HepG2 (cell line): Measurements from ENCODE around the gene SEMA3C. TPM values are rescaled to one million over a fixed set of nuclear protein-coding genes. Genes with fewer than 3 reads are reported as not detected.

Experiments used
- ARHGAP35 ChIP-seq: sonication (generic); formaldehyde crosslinking; IDR thresholded peaks from 2 replicates; pipeline ENCODE4 v1.9.0; 2022; ENCODE audit warnings: mild to moderate bottlenecking, inconsistent platforms, moderate library complexity, missing genetic modification reagents, borderline replicate concordance
- CC2D1A ChIP-seq: sonication (generic); formaldehyde crosslinking; IDR thresholded peaks from 2 replicates; pipeline ENCODE4 v1.8.1; 2023; ENCODE audit warnings: mild to moderate bottlenecking, missing genetic modification reagents
- KLF12 ChIP-seq: sonication (generic); formaldehyde crosslinking; IDR thresholded peaks from 2 replicates; pipeline ENCODE4 v1.4.0; 2020; ENCODE audit warnings: missing genetic modification reagents, borderline replicate concordance
- POLR2A ChIP-seq, 2 experiments: IDR thresholded peaks; 2 replicates each; pipeline ENCODE4 v1.6.1; 2011; ENCODE audit warnings: low read depth in 2 of 2, low read length in 2 of 2, mild to moderate bottlenecking in 1 of 2, moderate library complexity in 1 of 2; ENCODE audit not compliant: insufficient read depth in 1 of 2
- SMAD9 ChIP-seq: sonication (generic); formaldehyde crosslinking; IDR thresholded peaks from 2 replicates; pipeline ENCODE4 v1.5.1; 2020; ENCODE audit warnings: mild to moderate bottlenecking, missing genetic modification reagents
- SMC3 ChIP-seq: IDR thresholded peaks from 2 replicates; pipeline ENCODE4 v1.6.1; 2011; ENCODE audit warnings: low read length, improper control_type of control experiment
- STAT5B ChIP-seq: sonication (generic); formaldehyde crosslinking; IDR thresholded peaks from 2 replicates; pipeline ENCODE4 v1.4.0; 2020; ENCODE audit warnings: missing genetic modification reagents
- TCF7 ChIP-seq: sonication (generic); IDR thresholded peaks from 2 replicates; pipeline ENCODE4 v1.6.1; 2016; ENCODE audit warnings: antibody characterized with exemption, low read depth
- ZFP36L2 ChIP-seq: sonication (generic); formaldehyde crosslinking; IDR thresholded peaks from 2 replicates; pipeline ENCODE4 v1.4.0; 2020; ENCODE audit warnings: missing genetic modification reagents
- ZNF619 ChIP-seq: sonication (generic); formaldehyde crosslinking; IDR thresholded peaks from 2 replicates; pipeline ENCODE4 v1.4.0; 2020; ENCODE audit warnings: mild to moderate bottlenecking, missing genetic modification reagents
- ZNF879 ChIP-seq: sonication (generic); formaldehyde crosslinking; IDR thresholded peaks from 2 replicates; pipeline ENCODE4 v1.8.1; 2023; ENCODE audit warnings: missing genetic modification reagents
- polyA plus RNA-seq, 8 experiments: library from polyadenylated mRNA; depleted of rRNA in 3 of 8; stranded (reverse) in 7 of 8; unstranded in 1 of 8; fragments of >200 nt; fragmentation: Illumina TruSeq in 4 of 8; extraction: Trizol in 4 of 8; gene quantifications; 2 replicates each; pipeline versions ENCODE4 v1.2.1 to v1.2.3, GENCODE V29; 2011 to 2016; ENCODE audit warnings: low read depth in 4 of 8, missing spikeins in 1 of 8, mixed read lengths in 1 of 8; ENCODE audit not compliant: insufficient read depth in 1 of 8
- total RNA-seq, 5 experiments: library from RNA; depleted of rRNA; stranded (reverse); fragments of >200 nt; fragmentation: Illumina TruSeq; extraction: Trizol; gene quantifications; 2 replicates each; pipeline ENCODE4 v1.2.3, GENCODE V29; 2016; ENCODE audit warnings: low read depth in 1 of 5
- TF ChIP-seq, protein P1 (sequence below): sonication (generic); formaldehyde crosslinking; IDR thresholded peaks from 2 replicates; pipeline ENCODE4 v1.4.0; 2020; ENCODE audit warnings: mild to moderate bottlenecking, missing genetic modification reagents, borderline replicate concordance

SEMA3C gene
- total and polyA plus RNA-seq, 2 of the 13 experiments (the other 11 are each of a cell fraction or from before 2014, with no cell fraction given), result 0.05 to 0.13 TPM

DNA sequence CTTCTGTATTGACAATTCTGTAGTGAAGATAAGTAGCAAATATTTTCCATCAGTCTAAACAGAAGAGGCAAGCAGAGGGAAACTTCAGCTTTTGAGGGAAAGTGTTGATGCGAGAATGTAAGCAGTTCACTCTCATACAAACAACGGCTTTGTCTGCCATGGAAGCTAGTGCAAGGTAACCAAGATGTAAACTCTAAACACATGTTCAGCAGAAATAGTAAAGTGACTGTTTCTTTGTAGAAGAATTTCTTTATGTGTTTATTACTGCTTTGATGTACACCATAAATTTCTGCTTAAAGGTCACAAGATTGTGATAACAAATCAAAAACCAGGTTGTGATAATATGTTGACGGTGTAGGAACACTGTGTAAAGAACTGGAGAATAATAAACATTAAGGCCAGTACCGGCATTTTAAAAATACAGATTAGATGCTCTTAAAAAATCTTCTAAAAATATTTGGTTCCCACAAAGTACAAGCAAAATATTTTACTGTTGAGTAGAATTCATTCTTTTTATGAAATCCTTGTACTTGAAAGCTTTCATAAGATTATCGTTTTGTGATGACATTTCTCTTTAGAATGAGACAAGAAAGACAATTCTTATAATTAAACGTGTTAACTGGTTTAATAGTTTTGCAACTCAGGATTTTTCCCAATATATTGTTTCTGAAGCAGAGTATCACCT, 34.2 kb downstream of the SEMA3C start (continued):
- TF ChIP-seq ZNF619 (CRISPR knock-in tag) (no peak), ZNF879 (CRISPR knock-in tag) (no peak), SMAD9 (CRISPR knock-in tag) (no peak), KLF12 (CRISPR knock-in tag) (no peak), ZFP36L2 (CRISPR knock-in tag) (no peak), SMC3 (no peak), CC2D1A (CRISPR knock-in tag) (no peak), TCF7 (no peak), POLR2A (IDR thresholded peaks at IDR 0.05; ENCODE audit: insufficient read depth in 1 of 2, low read depth in 2 of 2, low read length in 2 of 2) (no peak), ARHGAP35 (CRISPR knock-in tag) (no peak), STAT5B (CRISPR knock-in tag) (no peak)
- TF ChIP-seq, protein P1, sequence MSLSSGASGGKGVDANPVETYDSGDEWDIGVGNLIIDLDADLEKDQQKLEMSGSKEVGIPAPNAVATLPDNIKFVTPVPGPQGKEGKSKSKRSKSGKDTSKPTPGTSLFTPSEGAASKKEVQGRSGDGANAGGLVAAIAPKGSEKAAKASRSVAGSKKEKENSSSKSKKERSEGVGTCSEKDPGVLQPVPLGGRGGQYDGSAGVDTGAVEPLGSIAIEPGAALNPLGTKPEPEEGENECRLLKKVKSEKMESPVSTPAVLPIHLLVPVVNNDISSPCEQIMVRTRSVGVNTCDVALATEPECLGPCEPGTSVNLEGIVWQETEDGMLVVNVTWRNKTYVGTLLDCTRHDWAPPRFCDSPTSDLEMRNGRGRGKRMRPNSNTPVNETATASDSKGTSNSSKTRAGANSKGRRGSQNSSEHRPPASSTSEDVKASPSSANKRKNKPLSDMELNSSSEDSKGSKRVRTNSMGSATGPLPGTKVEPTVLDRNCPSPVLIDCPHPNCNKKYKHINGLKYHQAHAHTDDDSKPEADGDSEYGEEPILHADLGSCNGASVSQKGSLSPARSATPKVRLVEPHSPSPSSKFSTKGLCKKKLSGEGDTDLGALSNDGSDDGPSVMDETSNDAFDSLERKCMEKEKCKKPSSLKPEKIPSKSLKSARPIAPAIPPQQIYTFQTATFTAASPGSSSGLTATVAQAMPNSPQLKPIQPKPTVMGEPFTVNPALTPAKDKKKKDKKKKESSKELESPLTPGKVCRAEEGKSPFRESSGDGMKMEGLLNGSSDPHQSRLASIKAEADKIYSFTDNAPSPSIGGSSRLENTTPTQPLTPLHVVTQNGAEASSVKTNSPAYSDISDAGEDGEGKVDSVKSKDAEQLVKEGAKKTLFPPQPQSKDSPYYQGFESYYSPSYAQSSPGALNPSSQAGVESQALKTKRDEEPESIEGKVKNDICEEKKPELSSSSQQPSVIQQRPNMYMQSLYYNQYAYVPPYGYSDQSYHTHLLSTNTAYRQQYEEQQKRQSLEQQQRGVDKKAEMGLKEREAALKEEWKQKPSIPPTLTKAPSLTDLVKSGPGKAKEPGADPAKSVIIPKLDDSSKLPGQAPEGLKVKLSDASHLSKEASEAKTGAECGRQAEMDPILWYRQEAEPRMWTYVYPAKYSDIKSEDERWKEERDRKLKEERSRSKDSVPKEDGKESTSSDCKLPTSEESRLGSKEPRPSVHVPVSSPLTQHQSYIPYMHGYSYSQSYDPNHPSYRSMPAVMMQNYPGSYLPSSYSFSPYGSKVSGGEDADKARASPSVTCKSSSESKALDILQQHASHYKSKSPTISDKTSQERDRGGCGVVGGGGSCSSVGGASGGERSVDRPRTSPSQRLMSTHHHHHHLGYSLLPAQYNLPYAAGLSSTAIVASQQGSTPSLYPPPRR (CRISPR knock-in tag), result no peak
